CMK (cell line): ENCODE data around the gene EXOC1.

ENCODE experiments used
- DNase-seq: peaks from one replicate; pipeline ENCODE4 v3.0.0-alpha.2; 2010; ENCODE audit warnings: low read depth

Gene EXOC1

DNA sequence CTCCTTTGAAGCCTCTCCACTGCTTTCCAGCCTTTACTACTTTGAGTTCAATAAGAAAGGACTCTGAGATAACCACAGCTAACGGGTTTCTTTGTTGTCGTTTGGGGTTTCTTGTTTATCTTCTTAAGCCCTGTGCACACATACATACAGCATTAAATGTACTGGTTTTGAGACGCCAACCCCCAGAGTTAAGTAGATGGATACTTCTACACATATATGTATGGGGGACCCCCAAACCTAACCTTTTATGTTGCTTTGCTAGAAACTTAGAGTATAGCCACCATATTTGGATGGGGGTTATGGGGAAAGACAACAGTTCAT, 96.0 kb downstream of the EXOC1 start:
- DNase-seq, result no peak

DNA sequence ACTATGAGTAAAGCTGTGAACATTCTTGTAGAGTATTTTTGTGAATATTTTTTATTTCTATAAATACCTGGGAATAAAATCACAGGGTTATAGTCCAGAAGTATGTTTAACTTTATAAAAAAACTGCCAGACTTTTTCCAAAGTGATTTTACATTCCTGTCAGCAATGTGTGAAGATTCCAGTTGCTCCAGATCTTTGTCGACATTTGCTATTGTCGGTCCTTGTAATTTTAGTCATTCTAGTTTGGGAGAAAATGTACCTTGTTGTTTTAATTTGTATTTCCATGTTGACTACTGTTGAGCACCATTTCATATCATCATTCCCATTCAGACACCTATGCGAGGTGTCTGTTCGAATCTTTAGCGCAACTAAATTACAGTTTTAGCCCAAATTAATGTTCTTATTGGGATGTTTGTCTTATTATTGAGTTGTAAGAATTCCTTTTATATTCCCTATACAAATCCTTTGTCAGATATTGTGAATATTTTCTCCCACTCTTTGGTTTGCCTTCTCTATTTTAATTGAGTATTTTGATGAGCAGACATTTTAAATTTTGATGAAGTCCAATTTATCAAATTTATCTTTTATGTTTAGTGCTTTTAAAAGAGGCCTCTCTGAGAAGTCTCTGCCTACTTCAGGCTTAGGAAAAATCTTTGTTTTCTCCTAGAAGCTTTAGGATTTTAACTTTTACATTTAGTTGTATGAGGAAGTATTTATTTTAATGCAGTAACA, 97.9 kb downstream of the EXOC1 start:
- DNase-seq, result no peak
